ENCODE results near the gene RBP5. TPM values are rescaled to one million over a fixed set of nuclear protein-coding genes. Genes with fewer than 3 reads are reported as not detected.

The RBP5 gene, protein sequence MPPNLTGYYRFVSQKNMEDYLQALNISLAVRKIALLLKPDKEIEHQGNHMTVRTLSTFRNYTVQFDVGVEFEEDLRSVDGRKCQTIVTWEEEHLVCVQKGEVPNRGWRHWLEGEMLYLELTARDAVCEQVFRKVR
- total RNA-seq (not detected), polyA plus RNA-seq (1 to 10 TPM; 3.3 to 5.3 (median 5.0) TPM)
- long read RNA-seq, donor 1, partial matches to known transcripts = 0 of 1 reads
- long read RNA-seq, donor 1, other reads (novel, unspliced or antisense) = 0 of 1 reads
- long read RNA-seq, donor 2, partial matches to known transcripts = 0 of 1 reads
- long read RNA-seq, donor 2, other reads (novel, unspliced or antisense) = 0 of 1 reads
- long read RNA-seq, donor 3 = 0 reads
- long read RNA-seq, donor 4 = 0 reads
- long read RNA-seq, donor 5 = 0 reads
- long read RNA-seq, donor 6, partial matches to known transcripts = 0 of 5 reads
- long read RNA-seq, donor 6, other reads (novel, unspliced or antisense) = 0 of 5 reads
- long read RNA-seq, donor 7, partial matches to known transcripts = 0 of 3 reads
- long read RNA-seq, donor 7, other reads (novel, unspliced or antisense) = 0 of 3 reads
- long read RNA-seq, donor 8, partial matches to known transcripts = 0 of 1 reads
- long read RNA-seq, donor 8, other reads (novel, unspliced or antisense) = 0 of 1 reads
- long read RNA-seq, donor 9, partial matches to known transcripts = 0 of 5 reads
- long read RNA-seq, donor 9, other reads (novel, unspliced or antisense) = 0 of 5 reads
- long read RNA-seq, donor 10 = 0 reads

DNA sequence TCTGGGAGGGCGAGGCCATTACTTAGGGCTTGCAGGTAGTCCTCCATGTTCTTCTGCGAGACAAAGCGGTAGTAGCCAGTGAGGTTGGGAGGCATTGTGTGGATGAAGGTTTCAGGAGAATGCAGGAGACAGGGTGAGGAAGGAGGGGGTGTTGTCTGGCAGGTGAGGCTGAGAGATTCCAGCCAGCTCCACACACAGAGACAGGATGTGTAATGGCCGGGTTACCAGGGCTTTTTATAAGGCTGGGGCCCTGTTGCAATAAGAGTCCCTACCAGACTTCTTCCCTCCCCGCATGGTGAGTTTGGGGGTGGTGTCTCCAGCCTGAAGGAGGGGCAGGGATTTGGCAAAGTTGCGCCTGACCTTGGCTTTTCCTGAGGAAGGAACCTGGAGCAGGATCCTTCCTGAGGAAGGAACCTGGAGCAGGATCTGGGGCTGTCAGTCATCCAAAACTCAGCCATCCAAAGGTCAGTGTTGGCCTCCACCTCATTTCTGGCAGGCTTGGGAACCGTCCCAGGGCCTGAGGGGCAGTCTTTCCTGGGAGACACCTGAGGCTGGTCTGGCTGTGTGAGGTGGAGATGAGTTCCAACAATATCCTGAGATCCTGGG lies at the start of gene RBP5:
Gene RBP5, minus strand, starts transcription at position 209 of the 606 bp plus-strand sequence. Its CDS starts 114 bp downstream, at position 95.
- intact Hi-C loops (cut with DNase I; ENCODE audit: low total_unique reads) = no loop called here
- Histone ChIP-seq H3K36me3 (peaks cover 0 to 5% (median 5%) of the 10 kb centered on the region in 4 donors), H3K27ac (peak within 1 kb of the TSS; percentile 37 to 88 (median 77)), H3K27me3 (peaks cover 0 to 15% (median 0%) of the 10 kb centered on the region in 3 donors), H3K4me3 (peak within 1 kb of the TSS; percentile 67 to 74 (median 70)), H3K9me3 (no peaks in the 10 kb centered on the region), H3K4me1 (peaks cover 20 to 41% (median 32%) of the 10 kb centered on the region in 4 donors)
- WGBS, 5 donors = 56 to 69% (median 66%) methylated on average over 6 to 7 of the region's 7 CpGs
- DNase-seq = peak in 1 of 2 donors; percentile 36
- TF ChIP-seq, protein P1, sequence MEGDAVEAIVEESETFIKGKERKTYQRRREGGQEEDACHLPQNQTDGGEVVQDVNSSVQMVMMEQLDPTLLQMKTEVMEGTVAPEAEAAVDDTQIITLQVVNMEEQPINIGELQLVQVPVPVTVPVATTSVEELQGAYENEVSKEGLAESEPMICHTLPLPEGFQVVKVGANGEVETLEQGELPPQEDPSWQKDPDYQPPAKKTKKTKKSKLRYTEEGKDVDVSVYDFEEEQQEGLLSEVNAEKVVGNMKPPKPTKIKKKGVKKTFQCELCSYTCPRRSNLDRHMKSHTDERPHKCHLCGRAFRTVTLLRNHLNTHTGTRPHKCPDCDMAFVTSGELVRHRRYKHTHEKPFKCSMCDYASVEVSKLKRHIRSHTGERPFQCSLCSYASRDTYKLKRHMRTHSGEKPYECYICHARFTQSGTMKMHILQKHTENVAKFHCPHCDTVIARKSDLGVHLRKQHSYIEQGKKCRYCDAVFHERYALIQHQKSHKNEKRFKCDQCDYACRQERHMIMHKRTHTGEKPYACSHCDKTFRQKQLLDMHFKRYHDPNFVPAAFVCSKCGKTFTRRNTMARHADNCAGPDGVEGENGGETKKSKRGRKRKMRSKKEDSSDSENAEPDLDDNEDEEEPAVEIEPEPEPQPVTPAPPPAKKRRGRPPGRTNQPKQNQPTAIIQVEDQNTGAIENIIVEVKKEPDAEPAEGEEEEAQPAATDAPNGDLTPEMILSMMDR (IDR thresholded peaks at IDR 0.05) = no peak
- TF ChIP-seq EP300 (IDR thresholded peaks at IDR 0.05) = no peak
- TF ChIP-seq POLR2A (IDR thresholded peaks at IDR 0.05) = no peak
- no peak for TF ChIP-seq POLR2AphosphoS5 (IDR thresholded peaks at IDR 0.05)

- intact Hi-C loops (cut with DNase I; ENCODE audit: low total_unique reads) = no loop called here
- no peak for DNase-seq
- TF ChIP-seq, protein P1 (IDR thresholded peaks at IDR 0.05) = no peak
- TF ChIP-seq POLR2A (IDR thresholded peaks at IDR 0.05) (no peak), EP300 (IDR thresholded peaks at IDR 0.05) (no peak), POLR2AphosphoS5 (IDR thresholded peaks at IDR 0.05) (no peak)
- Histone ChIP-seq H3K27ac (no peak overlapping the region), H3K4me3 (no peak overlapping the region), H3K36me3 (no peaks in the 10 kb centered on the region), H3K9me3 (peaks cover 0 to 5% (median 0%) of the 10 kb centered on the region in 4 donors), H3K27me3 (peaks cover 0 to 21% (median 0%) of the 10 kb centered on the region in 3 donors), H3K4me1 (no peaks in the 10 kb centered on the region)
- WGBS, 5 donors = 87 to 96% (median 93%) methylated on average over 2 of the region's 2 CpGs
Observed at GRCh38 chr12:7178481-7178880, 49.8 kb upstream of the RBP5 start.

DNA sequence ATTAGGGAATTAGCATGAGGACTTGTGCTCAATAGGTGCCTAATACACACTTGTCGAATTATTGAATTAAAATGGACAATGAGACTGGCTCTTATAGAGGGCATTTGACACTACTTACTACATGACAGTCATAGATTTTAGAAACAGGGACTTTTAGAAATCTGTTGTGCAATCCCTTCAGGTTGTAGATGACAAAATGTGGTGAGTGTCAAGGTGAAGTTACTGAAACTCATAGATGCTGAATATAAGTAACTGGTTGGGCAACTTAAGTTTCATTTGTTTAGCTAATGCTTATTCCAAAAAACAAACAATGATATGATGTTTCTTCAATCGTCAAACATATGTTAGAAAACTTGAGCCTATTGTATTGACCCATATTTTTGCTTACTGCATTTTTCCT lies 47.9 kb upstream of the RBP5 start:
- intact Hi-C loops (cut with DNase I; ENCODE audit: low total_unique reads) = no loop called here
- H3K9me3 ChIP-seq = peaks cover 0 to 8% (median 6%) of the 10 kb centered on the region in 4 donors
- H3K4me3 ChIP-seq = no peak overlapping the region
- DNase-seq = no peak
- no peaks in the 10 kb centered on the region for H3K36me3 ChIP-seq
- H3K27me3 ChIP-seq = peaks cover 0 to 21% (median 0%) of the 10 kb centered on the region in 3 donors
- TF ChIP-seq POLR2AphosphoS5 (IDR thresholded peaks at IDR 0.05) = no peak
- H3K27ac ChIP-seq = no peak overlapping the region
- no peaks in the 10 kb centered on the region for H3K4me1 ChIP-seq
- WGBS, 5 donors = 46 to 63% (median 48%) methylated on average over 2 of the region's 2 CpGs

GRCh38 chr12:7175493-7175892 lies 46.8 kb upstream of the RBP5 start:
- Histone ChIP-seq H3K27ac (no peak overlapping the region), H3K27me3 (peaks cover 0 to 21% (median 0%) of the 10 kb centered on the region in 3 donors), H3K9me3 (peaks cover 0 to 16% (median 9%) of the 10 kb centered on the region in 4 donors), H3K36me3 (no peaks in the 10 kb centered on the region), H3K4me1 (no peaks in the 10 kb centered on the region), H3K4me3 (no peak overlapping the region)
- no peak for DNase-seq
- intact Hi-C loops (cut with DNase I; ENCODE audit: low total_unique reads) = no loop called here
- TF ChIP-seq, protein P1 (IDR thresholded peaks at IDR 0.05) = no peak
- TF ChIP-seq EP300 (IDR thresholded peaks at IDR 0.05) (no peak), POLR2A (IDR thresholded peaks at IDR 0.05) (no peak), POLR2AphosphoS5 (IDR thresholded peaks at IDR 0.05) (no peak)

Data from stomach (tissue), 19 donors.